ENCODE measurements around the gene IL1F10.

IL1F10 gene

GRCh38 chr2:113058411-113058994 is 9.3 kb upstream of the IL1F10 start:
- no peak for DNase-seq (ENCODE audit: low read depth, low spot score)
- H3K27ac ChIP-seq: peak overlapping the region; percentile 17

DNA sequence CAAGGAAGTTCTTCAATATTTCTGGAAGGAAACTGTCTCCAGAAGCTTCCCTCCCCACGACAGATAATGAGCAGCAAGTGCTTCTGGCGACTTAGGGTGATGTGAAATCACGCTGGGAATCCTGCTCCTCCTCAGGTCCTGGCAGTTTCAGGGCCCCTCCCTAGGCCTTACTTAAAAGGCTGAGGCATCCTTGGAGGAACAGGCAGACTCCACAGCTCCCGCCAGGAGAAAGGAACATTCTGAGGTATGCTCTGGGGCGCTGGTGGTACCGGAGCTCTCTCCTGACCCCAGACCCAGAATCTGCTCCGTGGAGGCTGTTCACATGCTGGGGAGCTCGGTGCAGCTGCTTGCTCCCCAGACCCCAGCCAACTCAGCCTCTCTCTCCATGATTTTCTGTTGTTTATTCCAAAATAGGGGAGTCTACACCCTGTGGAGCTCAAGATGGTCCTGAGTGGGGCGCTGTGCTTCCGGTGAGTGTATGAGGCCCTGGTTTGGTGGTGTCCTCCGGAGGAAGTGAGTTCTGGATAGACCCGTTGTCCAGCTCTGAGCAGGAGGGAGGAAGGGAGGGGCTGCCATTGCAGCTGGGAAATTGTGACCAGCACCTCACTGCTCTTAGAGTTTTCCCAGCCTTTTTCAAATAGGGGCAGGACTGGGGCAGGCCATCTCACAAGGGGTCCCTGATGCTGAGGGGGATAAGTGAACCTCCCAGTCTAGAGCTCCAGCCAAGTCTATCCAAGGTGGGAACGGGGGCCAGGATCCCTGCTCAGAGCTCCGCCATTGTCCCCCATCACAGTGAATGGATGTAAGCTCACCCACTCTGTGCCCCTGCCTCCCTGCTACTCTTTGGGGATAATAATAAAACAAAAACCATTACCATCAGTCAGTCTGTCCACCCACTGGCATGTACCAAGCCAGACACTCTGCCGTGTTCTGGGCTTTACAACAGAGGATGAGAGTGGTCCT is 8.5 kb upstream of the IL1F10 start, which contains the start of gene IL36RN:
Gene IL36RN (plus strand): TSS at position 201 of the 963 bp plus-strand sequence. CDS start 241 bp downstream, at position 442.
- DNase-seq (ENCODE audit: low read depth, low spot score): no peak

DNA sequence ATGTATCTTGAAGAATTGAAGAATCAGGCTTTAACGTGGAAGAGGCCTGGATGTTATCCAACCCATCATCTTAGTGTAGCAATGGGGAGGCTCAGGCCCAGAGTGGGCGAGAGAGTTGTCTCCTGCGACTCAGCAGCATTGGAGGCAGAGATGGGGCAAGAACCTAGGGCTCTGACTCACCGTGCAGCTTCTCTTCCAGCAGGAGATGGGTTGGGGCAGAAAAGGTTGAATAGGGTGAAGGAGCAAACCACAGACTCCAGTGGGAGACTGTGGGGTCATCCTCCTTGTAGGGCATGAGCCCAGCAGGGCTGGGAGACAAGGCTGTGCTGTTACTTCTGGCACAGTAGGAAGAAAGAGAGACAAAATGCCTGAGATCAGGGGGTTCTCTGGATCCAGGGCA is 7.4 kb upstream of the IL1F10 start:
- DNase-seq (ENCODE audit: low read depth, low spot score): no peak

More for the DNA sequence above, 8.5 kb upstream of the IL1F10 start, which contains the start of gene IL36RN:
- H3K27ac ChIP-seq: peak within 1 kb of the TSS; percentile 17

GRCh38 chr2:113060796-113061195 is 7.0 kb upstream of the IL1F10 start:
- H3K27ac ChIP-seq: no peak overlapping the region
- DNase-seq (ENCODE audit: low read depth, low spot score): no peak

More for the DNA sequence above, 7.4 kb upstream of the IL1F10 start:
- H3K27ac ChIP-seq: no peak overlapping the region

DNA sequence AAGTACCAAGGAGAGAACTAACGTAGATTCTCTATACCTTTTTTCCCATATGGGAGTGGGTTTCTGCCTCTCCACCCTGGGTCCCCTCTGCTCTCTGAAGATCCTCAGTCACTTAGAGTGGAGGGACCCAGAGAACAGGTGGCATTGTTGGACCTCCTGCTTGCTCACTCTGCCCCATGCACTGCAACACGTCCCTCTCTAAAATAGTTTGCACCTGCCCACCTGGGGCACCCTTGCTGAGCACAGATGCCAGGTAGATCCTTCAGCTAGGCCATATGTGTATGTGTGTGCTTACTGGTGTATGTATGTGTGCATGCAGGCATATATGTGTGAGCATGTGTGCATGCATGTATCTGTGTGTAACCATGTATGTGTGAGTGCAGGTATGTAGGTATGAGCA is 6.5 kb upstream of the IL1F10 start:
- H3K27ac ChIP-seq: no peak overlapping the region
- DNase-seq (ENCODE audit: low read depth, low spot score): no peak

GRCh38 chr2:113061896-113062770 is 5.6 kb upstream of the IL1F10 start:
- no peak for DNase-seq (ENCODE audit: low read depth, low spot score)
- H3K27ac ChIP-seq: no peak overlapping the region

- no peak for DNase-seq (ENCODE audit: low read depth, low spot score)
Observed at GRCh38 chr2:113064281-113064680, 3.5 kb upstream of the IL1F10 start.

DNA sequence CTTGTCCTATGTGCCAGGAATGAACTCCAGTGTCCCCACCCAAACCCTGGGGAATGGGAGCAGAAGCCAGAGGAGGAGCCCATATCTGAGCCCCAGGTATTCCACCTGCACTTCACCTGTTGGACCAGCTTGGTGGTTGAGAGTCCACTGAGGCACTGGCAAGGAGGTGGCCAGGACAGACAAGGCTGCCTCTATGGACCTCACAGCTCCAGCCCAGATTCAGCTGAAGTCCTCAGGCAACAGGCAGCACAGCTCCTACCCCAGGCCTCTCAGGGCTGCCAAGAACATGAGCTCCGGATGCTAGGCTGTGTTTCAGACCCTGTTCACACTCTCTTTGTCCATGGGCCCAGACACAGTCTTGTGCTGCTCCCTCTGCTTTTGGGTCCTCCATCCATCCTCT is 2.9 kb upstream of the IL1F10 start:
- no peak for DNase-seq (ENCODE audit: low read depth, low spot score)

More at GRCh38 chr2:113064281-113064680, 3.5 kb upstream of the IL1F10 start:
- no peak overlapping the region for H3K27ac ChIP-seq

GRCh38 chr2:113068249-113068648 is 479 bp downstream of the IL1F10 start:
- H3K27ac ChIP-seq: peak overlapping the region; percentile 64
- DNase-seq (ENCODE audit: low read depth, low spot score): no peak

More for the DNA sequence above, 2.9 kb upstream of the IL1F10 start:
- H3K27ac ChIP-seq: no peak overlapping the region

- DNase-seq (ENCODE audit: low read depth, low spot score): peak; percentile 61
- peak overlapping the region; percentile 64 for H3K27ac ChIP-seq
Observed at GRCh38 chr2:113068706-113069485, 1.1 kb downstream of the IL1F10 start.

DNA sequence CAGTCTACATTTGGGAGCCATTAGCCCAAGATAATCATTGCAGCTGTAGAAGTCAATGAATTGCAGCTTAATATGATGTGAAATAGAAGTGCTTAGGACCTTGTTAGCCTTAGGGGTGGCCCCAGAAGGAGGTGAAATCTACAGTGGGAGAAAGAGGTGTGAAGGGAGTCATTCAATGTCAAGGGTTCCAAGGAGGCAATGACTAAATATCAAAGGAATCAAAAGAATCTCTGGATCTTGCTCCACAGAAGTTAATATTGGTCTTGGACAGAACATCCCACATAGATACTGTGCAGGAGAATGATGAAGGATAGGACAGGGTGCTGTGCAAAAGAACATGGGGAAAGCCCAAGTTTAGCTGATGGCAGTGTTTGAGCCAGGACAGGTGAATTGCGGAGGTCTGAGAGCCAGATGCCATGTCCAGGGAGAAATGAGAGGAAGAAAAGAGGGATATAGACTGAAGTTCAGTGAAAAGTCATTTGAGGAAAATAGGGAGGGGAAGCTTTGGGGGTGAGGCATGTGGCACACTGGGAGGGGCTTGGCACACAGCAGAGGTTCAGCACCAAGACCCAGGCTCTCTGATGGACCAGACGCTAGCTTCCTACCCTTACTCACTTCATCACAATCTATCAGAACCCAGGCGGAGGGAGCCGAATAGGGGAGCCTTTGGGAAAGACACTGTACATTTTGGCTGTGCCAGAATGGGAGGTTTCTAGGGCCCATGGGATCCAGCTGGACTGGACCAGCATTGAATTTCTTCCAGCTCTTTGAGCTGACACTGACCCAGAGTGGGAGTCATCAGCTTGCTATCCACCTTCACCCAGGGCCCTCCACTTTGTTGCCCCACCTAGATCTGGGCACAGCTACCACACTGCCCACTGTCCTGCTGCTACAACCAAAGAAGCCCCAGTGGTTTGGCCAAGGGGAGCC is 2.2 kb downstream of the IL1F10 start:
- peak overlapping the region; percentile 64 for H3K27ac ChIP-seq
- DNase-seq (ENCODE audit: low read depth, low spot score): no peak

DNA sequence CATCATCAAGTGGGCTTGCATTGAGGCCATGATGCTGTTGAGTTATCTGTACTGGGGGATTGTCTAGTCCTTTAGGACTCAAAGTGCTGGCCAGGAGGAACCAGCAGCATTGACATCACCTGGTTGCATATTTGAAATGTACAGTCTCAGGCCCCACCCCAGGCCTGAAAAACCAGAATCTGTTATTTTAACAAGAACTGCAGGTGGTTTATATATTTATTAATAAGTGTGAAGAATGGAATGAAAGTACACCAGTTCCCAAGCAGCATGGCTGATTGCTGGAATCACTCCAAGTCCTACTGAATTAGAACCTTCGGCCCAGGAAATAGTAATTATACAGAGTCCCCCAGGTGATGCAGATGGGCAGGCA is 2.8 kb downstream of the IL1F10 start:
- no peak for DNase-seq (ENCODE audit: low read depth, low spot score)
- H3K27ac ChIP-seq: peak overlapping the region; percentile 64

GRCh38 chr2:113072584-113072983 is 4.8 kb downstream of the IL1F10 start:
- peak; percentile 77 for DNase-seq (ENCODE audit: low read depth, low spot score)
- peak overlapping the region; percentile 64 for H3K27ac ChIP-seq

- H3K27ac ChIP-seq: peak overlapping the region; percentile 64
- DNase-seq (ENCODE audit: low read depth, low spot score): no peak
Observed at GRCh38 chr2:113073325-113073834, 5.6 kb downstream of the IL1F10 start.

GRCh38 chr2:113075030-113075429 is 7.3 kb downstream of the IL1F10 start:
- DNase-seq (ENCODE audit: low read depth, low spot score): no peak
- H3K27ac ChIP-seq: no peak overlapping the region

- DNase-seq (ENCODE audit: low read depth, low spot score): no peak
- no peak overlapping the region for H3K27ac ChIP-seq
Observed at GRCh38 chr2:113075600-113075999, 7.8 kb downstream of the IL1F10 start.

DNA sequence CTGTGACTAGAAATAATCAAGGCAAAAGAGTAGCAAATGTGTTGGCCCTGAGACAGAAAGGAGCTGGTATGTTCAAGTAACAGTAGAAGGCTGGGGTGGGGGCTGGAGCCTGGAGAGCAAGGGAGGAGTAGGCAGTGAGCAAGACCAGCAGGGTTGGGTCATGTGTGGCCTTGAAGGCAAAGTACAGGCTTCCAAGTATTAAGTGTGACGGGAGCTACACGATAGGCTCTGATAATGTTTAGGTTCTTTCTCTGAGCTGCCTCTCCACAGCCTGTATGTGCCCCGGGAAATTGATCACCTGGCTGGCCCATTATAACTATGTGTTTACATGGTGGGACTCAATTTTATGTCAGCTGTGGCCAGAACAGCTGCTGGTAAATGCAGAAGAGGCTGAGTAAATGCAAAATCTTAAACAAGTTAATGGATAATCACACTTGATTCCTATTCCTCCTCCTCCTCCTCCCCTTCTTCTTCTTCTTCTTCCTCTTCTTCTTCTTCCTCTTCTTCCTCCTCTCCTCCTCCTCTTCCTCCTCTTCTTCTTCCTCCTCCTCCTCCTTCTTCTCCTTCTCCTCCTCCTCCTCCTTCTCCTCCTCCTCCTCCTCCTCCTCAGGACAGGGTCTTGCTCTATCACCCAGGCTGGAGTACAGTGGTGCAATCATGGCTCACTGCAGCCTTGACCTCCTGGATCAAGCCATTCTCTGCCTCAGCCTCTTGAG is 9.3 kb downstream of the IL1F10 start:
- DNase-seq (ENCODE audit: low read depth, low spot score): no peak
- H3K27ac ChIP-seq: peak overlapping the region; percentile 99

DNA sequence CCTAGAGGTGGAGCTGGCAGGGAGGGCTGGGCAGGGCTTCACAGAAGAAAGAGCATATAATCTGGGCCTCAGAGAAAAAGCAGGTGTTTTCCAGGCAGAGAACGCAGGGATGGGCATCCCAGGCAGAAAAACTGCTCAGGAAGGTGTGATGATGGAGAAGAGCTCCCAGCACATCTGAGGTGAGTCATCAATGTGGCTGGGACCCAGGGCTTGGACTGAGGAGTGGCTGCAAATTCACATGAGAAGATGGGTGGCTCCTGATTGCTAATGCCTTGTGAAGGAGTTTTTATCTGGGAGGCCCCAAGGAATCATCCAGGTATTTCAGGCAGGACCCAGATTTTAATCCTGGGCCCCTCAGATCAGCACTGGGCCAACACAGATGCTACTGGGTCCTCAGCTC is 10.2 kb downstream of the IL1F10 start:
- peak overlapping the region; percentile 99 for H3K27ac ChIP-seq
- peak; percentile 89 for DNase-seq (ENCODE audit: low read depth, low spot score)
